ENCODE results near the gene ADAM12.

DNA sequence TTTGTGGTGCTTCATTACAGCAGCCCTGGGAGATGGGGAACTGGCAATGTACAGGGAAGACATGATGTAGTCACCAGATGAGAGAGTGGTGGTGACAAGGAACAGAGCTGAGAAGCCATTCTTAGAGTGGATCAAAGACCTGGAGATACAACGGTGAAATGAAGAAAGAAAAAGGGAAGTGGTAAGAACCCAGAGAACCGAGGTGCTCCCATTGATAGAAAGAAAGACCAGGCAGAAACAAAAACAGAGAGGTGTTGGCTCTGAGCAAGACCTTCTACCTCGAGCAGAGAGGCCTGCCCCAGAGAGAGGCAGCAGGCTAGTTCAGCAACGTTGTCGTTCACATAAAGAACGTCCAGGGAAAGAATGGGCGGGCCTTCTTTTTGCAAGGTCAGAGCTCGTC is 186.7 kb downstream of the ADAM12 start:
- no peak for TF ChIP-seq EP300 (IDR thresholded peaks at IDR 0.05; ENCODE audit: borderline replicate concordance)
- TF ChIP-seq, protein P1, sequence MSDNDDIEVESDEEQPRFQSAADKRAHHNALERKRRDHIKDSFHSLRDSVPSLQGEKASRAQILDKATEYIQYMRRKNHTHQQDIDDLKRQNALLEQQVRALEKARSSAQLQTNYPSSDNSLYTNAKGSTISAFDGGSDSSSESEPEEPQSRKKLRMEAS (IDR thresholded peaks at IDR 0.05): no peak
- no peak for TF ChIP-seq CREB1 (IDR thresholded peaks at IDR 0.05; ENCODE audit: low read depth)
- no peak for TF ChIP-seq NFIC (IDR thresholded peaks at IDR 0.05)
- TF ChIP-seq TEAD4 (IDR thresholded peaks at IDR 0.05): no peak
